Osteoblast (primary cell): ENCODE measurements around the gene POFUT1. TPM values are rescaled to one million over a fixed set of nuclear protein-coding genes. Genes with fewer than 3 reads are reported as not detected.

Source experiments
- DNase-seq: peaks from one replicate; pipeline ENCODE4 v3.0.0; 2011; ENCODE audit warnings: low spot score, mixed read lengths; ENCODE audit not compliant: insufficient read length; ENCODE audit errors: missing footprints
- H2AFZ ChIP-seq: 2 replicates; pipeline ENCODE4 v1.6.0; 2011; ENCODE audit warnings: mild to moderate bottlenecking, low read length
- H3K27ac ChIP-seq: 2 replicates; pipeline ENCODE4 v1.5.1; 2011; ENCODE audit warnings: mild to moderate bottlenecking, low read depth, low read length, moderate library complexity
- H3K27me3 ChIP-seq: 2 replicates; pipeline ENCODE4 v1.6.0; 2012; ENCODE audit warnings: mild to moderate bottlenecking, control low read depth, inconsistent platforms, low read length, moderate library complexity; ENCODE audit not compliant: insufficient read depth
- H3K36me3 ChIP-seq: 2 replicates; pipeline ENCODE4 v1.5.1; 2011; ENCODE audit warnings: mild to moderate bottlenecking, low read length, control low read depth, moderate library complexity; ENCODE audit not compliant: insufficient read depth
- H3K4me1 ChIP-seq: 2 replicates; pipeline ENCODE4 v1.5.1; 2011; ENCODE audit warnings: mild to moderate bottlenecking, low read length, control low read depth, moderate library complexity; ENCODE audit not compliant: insufficient read depth
- H3K4me2 ChIP-seq: 2 replicates; pipeline ENCODE4 v1.6.0; 2011; ENCODE audit warnings: mild to moderate bottlenecking, low read length; ENCODE audit not compliant: insufficient read depth
- H3K4me3 ChIP-seq: fragments of 200-600 bp; sonication (generic); 3 replicates; pipeline ENCODE4 v1.5.1; 2012; ENCODE audit warnings: mild to moderate bottlenecking, low read length, inconsistent platforms; ENCODE audit not compliant: insufficient read depth
- H3K79me2 ChIP-seq: 2 replicates; pipeline ENCODE4 v1.6.0; 2012; ENCODE audit warnings: mild to moderate bottlenecking, low read length, control low read depth, inconsistent platforms; ENCODE audit not compliant: insufficient read depth
- H3K9me3 ChIP-seq: 2 replicates; pipeline ENCODE4 v1.5.1; 2011; ENCODE audit warnings: low read depth, low read length, control low read depth
- H4K20me1 ChIP-seq: 2 replicates; pipeline ENCODE4 v1.6.0; 2012; ENCODE audit warnings: mild to moderate bottlenecking, low read length, control low read depth; ENCODE audit not compliant: insufficient read depth
- CTCF ChIP-seq: IDR thresholded peaks from 2 replicates; pipeline ENCODE4 v1.5.1; 2011; ENCODE audit warnings: mild to moderate bottlenecking, low read depth, low read length, moderate library complexity; ENCODE audit errors: extremely low read depth
- total RNA-seq: library from RNA; depleted of rRNA; stranded (reverse); fragments of >200 nt; gene quantifications from 2 replicates; pipeline ENCODE4 v1.2.3, GENCODE V29; 2012

Gene POFUT1
- total RNA-seq, 1 donor = 40.9 TPM

GRCh38 chr20:32204205-32205109 is 3.2 kb upstream of the POFUT1 start:
- no peak for TF ChIP-seq CTCF
- H3K4me3 ChIP-seq = no peak overlapping the region
- no peak overlapping the region for H3K4me2 ChIP-seq
- H3K9me3 ChIP-seq = no peaks in the 10 kb centered on the region
- no peak overlapping the region for H3K27ac ChIP-seq
- H2AFZ ChIP-seq = no peak overlapping the region
- H4K20me1 ChIP-seq = peaks cover 35% of the 10 kb centered on the region
- H3K27me3 ChIP-seq = no peaks in the 10 kb centered on the region
- H3K36me3 ChIP-seq = peaks cover 10% of the 10 kb centered on the region
- DNase-seq = no peak
- H3K79me2 ChIP-seq = peaks cover 88% of the 10 kb centered on the region
- H3K4me1 ChIP-seq = peaks cover 40% of the 10 kb centered on the region

- DNase-seq = no peak
- Histone ChIP-seq H3K27ac (no peak overlapping the region), H3K36me3 (peaks cover 6% of the 10 kb centered on the region), H2AFZ (no peak overlapping the region), H3K79me2 (peaks cover 87% of the 10 kb centered on the region), H4K20me1 (peaks cover 33% of the 10 kb centered on the region), H3K4me1 (peaks cover 44% of the 10 kb centered on the region), H3K4me3 (no peak overlapping the region), H3K9me3 (no peaks in the 10 kb centered on the region), H3K4me2 (peak overlapping the region; percentile 93), H3K27me3 (no peaks in the 10 kb centered on the region)
- no peak for TF ChIP-seq CTCF
These were observed 2.4 kb upstream of the POFUT1 start for GRCh38 chr20:32205110-32205842.

GRCh38 chr20:32205843-32206759 is 1.6 kb upstream of the POFUT1 start:
- Histone ChIP-seq H2AFZ (no peak overlapping the region), H3K9me3 (no peaks in the 10 kb centered on the region), H3K4me3 (peak overlapping the region; percentile 92), H3K27me3 (no peaks in the 10 kb centered on the region), H3K4me1 (peaks cover 44% of the 10 kb centered on the region), H3K79me2 (peaks cover 87% of the 10 kb centered on the region), H3K27ac (peak overlapping the region; percentile 70), H3K36me3 (peaks cover 2% of the 10 kb centered on the region), H4K20me1 (peaks cover 29% of the 10 kb centered on the region), H3K4me2 (peak overlapping the region; percentile 93)
- no peak for TF ChIP-seq CTCF
- no peak for DNase-seq
